ENCODE measurements around the gene PPP4R3B. TPM values are rescaled to one million over a fixed set of nuclear protein-coding genes. Genes with fewer than 3 reads are reported as not detected.
A peak's percentile ranks its signal among the peaks of the same experiment; 100 is the strongest.
"Not testable (repeated sequence)": the region's sequence is repeated elsewhere in the genome, so short reads cannot be mapped to it uniquely, and the experiment has no call there.

PPP4R3B gene
- total RNA-seq, 3 donors from 2014 or later: 66.3 to 72.2 (median 71.2) TPM

DNA sequence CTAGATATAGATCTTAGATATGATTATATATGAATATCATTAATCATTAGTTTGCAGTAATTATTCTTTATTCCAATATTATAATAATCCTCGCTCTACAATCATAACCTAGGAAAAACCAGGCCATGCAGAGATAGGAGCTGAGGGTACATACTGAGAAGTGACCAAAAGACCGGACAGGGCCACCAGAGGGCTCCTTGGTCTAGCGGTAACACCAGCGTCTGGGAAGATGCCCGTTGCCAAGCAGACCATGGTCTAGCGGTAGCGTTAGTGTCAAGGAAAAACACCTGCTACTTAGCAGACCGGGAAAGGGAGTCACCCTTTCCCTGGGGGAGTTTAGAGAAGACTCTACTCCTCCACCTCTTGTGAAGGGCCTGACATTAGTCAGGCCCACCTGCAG lies 48.4 kb downstream of the PPP4R3B start:
- Mint-ChIP-seq H3K4me1 (ENCODE audit: low read depth) (peaks cover 18% of the 10 kb centered on the region), H3K36me3 (ENCODE audit: insufficient read depth) (peaks cover 43% of the 10 kb centered on the region)
- not testable (repeated sequence) for ATAC-seq; DNase-seq; H3K9me3 Mint-ChIP-seq; H3K27me3 Mint-ChIP-seq (ENCODE audit: low read depth); H3K4me3 Mint-ChIP-seq

DNA sequence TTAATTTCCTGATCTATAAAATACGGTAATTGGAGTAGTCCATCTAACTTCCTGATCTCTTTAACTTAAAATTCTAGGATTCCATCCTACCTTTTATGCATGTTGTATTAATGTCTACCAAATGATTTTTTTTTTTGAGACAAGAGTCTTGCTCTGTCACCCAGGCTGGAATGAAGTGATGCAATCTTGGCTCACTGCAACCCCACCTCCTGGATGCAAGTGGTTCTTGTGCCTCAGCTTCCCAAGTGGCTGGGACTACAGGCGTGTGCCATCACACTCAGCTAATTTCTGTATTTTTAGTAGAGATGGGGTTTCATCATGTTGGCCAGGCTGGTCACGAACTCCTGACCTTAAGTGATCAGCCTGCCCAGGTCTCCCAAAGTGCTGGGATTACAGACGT lies 50.1 kb downstream of the PPP4R3B start:
- DNase-seq (no peak), ATAC-seq (no peak)
- Mint-ChIP-seq H3K4me1 (ENCODE audit: low read depth) (peaks cover 18% of the 10 kb centered on the region), H3K4me3 (no peak overlapping the region), H3K36me3 (ENCODE audit: insufficient read depth) (peaks cover 47% of the 10 kb centered on the region), H3K27me3 (ENCODE audit: low read depth) (no peaks in the 10 kb centered on the region), H3K9me3 (peaks cover 2% of the 10 kb centered on the region)

DNA sequence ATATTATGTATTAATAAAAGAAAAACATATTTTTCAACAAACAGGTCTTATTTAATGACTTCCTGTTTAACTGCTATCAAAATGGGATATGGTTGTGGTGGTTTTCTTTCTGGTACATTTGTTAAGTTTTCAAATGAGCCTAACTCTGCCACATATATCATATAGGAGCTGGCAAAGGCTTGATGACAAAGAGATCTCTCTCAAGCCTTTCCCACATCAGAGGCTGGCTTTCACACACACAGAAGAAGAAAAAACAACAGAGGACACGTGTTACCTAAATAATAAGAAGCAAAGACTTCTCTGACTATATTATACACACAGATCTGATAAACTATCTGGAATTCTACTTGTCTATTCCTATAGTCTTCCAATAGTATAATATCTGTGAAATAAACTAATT lies 51.8 kb downstream of the PPP4R3B start:
- ATAC-seq (peak; percentile 41 to 62), DNase-seq (no peak)
- Mint-ChIP-seq H3K36me3 (ENCODE audit: insufficient read depth) (peaks cover 57% of the 10 kb centered on the region), H3K4me1 (ENCODE audit: low read depth) (peaks cover 18% of the 10 kb centered on the region), H3K4me3 (no peak overlapping the region), H3K27me3 (ENCODE audit: low read depth) (no peaks in the 10 kb centered on the region), H3K9me3 (peaks cover 4% of the 10 kb centered on the region)

DNA sequence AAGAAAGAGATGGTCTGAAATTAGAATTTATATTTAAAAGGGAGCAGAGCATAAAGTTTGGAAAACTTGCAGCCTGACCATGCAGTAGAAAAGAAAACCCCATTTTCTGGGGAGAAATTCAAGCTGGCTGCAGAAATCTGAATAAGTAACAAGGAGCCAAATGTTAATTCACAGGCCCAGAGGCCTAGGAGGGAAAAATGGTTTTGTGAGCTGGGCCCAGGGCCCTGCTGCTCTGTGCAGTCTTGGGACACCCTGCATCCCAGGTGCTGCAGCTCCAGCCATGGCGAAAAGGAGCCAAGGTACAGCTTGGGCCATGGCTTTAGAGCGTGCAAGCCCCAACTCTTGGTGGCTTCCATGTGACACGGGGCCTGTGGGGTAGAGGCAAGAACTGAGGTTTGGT lies 56.6 kb downstream of the PPP4R3B start:
- DNase-seq (no peak), ATAC-seq (no peak)
- no peaks in the 10 kb centered on the region for H3K27me3 Mint-ChIP-seq (ENCODE audit: low read depth)
- H3K4me1 Mint-ChIP-seq (ENCODE audit: low read depth): peaks cover 4% of the 10 kb centered on the region
- H3K4me3 Mint-ChIP-seq: no peak overlapping the region
- H3K9me3 Mint-ChIP-seq: peaks cover 4% of the 10 kb centered on the region
- H3K36me3 Mint-ChIP-seq (ENCODE audit: insufficient read depth): peaks cover 54% of the 10 kb centered on the region

DNA sequence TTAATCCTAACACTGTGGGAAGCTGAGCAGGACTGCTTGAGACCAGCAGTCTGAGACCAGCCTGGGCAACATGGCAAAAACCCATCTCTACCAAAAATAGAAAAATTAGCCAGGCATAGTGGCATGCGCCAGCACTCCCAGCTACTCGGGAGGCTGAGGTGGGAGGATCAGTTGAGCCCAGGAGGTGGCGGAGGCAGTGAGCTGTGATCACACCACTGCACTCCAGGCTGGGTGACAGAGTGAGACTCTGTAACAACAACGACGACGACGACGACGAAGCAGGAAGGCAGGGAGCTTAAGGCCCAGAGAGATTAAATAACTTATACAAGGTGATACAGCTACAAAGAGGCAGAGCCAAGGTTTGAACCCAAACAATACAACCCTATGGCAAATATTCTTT lies 60.6 kb downstream of the PPP4R3B start:
- peaks cover 40% of the 10 kb centered on the region for H3K36me3 Mint-ChIP-seq (ENCODE audit: insufficient read depth)
- ATAC-seq: no peak

DNA sequence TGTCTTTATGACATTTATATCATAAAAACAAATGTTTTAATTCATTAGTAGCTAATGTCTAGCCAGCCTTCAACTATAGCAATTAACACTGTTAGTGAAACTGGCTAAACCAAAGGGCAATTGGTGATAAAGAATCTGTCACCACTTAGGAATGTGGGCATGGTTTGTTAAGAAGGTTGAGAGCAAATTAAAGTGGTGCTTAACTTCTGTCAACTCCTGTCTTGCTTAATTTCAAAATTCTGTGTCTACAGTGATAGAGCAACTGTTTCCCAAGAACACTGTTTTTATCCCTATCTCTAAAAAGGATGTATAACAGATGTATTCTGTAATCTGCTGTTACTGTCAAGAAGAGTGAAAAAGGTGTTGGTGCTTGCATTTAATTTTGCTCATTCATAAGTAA lies 61.4 kb downstream of the PPP4R3B start:
- Mint-ChIP-seq H3K4me1 (ENCODE audit: low read depth) (peaks cover 2% of the 10 kb centered on the region), H3K4me3 (no peak overlapping the region), H3K27me3 (ENCODE audit: low read depth) (no peaks in the 10 kb centered on the region), H3K36me3 (ENCODE audit: insufficient read depth) (peaks cover 32% of the 10 kb centered on the region), H3K9me3 (no peaks in the 10 kb centered on the region)
- ATAC-seq (no peak), DNase-seq (no peak)

More for the DNA sequence above, 60.6 kb downstream of the PPP4R3B start:
- Mint-ChIP-seq H3K4me1 (ENCODE audit: low read depth) (peaks cover 2% of the 10 kb centered on the region), H3K27me3 (ENCODE audit: low read depth) (no peaks in the 10 kb centered on the region), H3K9me3 (no peaks in the 10 kb centered on the region), H3K4me3 (no peak overlapping the region)
- no peak for DNase-seq

DNA sequence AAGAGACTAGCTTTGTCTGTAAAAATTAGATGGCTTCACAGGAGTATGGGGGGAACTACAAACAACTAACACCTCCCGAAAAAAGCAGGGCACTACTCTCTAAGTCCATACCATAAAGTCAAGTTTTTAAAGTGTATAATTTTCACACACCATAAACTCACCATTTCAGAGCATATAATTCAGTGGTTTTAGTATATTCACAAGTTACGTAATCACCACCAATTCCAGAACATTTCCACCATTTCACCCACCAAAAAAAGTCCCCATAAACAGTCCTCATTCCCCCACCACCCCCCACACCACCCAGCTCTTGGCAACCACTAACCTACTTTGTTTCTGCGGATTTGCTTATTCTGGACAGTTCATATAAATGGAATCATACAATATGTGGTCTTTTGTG lies 64.1 kb downstream of the PPP4R3B start:
- H3K9me3 Mint-ChIP-seq: no peaks in the 10 kb centered on the region
- no peak for ATAC-seq
- peaks cover 25% of the 10 kb centered on the region for H3K36me3 Mint-ChIP-seq (ENCODE audit: insufficient read depth)
- DNase-seq: no peak
- no peak overlapping the region for H3K4me3 Mint-ChIP-seq
- no peaks in the 10 kb centered on the region for H3K27me3 Mint-ChIP-seq (ENCODE audit: low read depth)
- peaks cover 2% of the 10 kb centered on the region for H3K4me1 Mint-ChIP-seq (ENCODE audit: low read depth)

DNA sequence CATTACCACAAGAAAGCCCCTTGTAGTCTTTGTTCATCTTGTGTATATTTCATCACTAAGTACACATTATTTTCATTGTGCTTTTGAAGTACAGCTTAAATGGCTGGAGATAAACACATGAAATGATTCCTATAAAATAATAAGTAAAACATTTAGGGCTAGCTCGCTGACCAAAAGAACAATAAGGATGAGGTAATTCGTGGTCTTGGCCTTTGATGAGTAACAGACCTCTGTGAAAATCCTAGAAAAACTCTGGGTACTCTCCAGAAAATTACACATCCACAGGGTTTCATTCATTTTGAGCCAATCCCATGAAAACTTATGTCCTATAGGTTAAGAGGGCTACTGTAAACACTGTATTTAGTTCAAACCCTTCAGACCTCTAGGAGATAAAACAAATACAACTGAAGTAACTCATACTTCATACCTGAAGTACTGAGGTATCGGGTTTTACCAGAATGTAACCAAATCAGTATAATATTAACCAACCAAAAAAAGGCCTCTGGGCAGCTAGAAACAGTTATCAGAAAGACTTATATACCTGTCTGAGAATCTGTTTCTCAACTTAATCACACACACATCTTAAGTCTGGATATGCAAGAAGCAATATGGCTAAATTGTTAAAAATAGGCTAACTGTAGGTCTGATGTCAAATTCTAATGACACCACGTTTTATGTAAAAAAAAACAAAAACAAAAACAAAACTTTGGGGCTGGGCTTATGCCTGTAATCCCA lies 66.9 kb downstream of the PPP4R3B start:
- Mint-ChIP-seq H3K4me1 (ENCODE audit: low read depth) (peaks cover 2% of the 10 kb centered on the region), H3K9me3 (no peaks in the 10 kb centered on the region), H3K36me3 (ENCODE audit: insufficient read depth) (peaks cover 26% of the 10 kb centered on the region), H3K27me3 (ENCODE audit: low read depth) (no peaks in the 10 kb centered on the region), H3K4me3 (no peak overlapping the region)
- DNase-seq (no peak), ATAC-seq (no peak)

DNA sequence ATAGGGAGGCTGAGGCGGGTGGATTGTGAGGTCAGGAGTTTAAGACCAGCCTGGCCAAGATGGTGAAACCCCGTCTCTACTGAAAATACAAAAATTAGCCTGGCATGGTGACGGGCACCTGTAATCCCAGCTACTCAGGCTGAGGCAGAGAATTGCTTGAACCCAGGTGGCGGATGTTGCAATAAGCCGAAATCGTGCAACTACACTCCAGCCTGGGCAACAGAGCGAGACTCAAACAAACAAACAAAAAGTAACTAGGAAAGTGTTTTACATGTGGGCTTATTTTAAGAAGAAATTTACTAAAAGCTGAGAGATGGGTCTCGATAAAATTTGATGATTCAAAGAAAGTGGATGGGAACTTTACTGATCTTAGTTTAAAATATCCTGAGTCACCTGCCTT lies 69.7 kb downstream of the PPP4R3B start:
- DNase-seq; H3K4me3 Mint-ChIP-seq; H3K9me3 Mint-ChIP-seq; H3K4me1 Mint-ChIP-seq (ENCODE audit: low read depth); H3K27me3 Mint-ChIP-seq (ENCODE audit: low read depth); ATAC-seq: not testable (repeated sequence)
- peaks cover 29% of the 10 kb centered on the region for H3K36me3 Mint-ChIP-seq (ENCODE audit: insufficient read depth)

DNA sequence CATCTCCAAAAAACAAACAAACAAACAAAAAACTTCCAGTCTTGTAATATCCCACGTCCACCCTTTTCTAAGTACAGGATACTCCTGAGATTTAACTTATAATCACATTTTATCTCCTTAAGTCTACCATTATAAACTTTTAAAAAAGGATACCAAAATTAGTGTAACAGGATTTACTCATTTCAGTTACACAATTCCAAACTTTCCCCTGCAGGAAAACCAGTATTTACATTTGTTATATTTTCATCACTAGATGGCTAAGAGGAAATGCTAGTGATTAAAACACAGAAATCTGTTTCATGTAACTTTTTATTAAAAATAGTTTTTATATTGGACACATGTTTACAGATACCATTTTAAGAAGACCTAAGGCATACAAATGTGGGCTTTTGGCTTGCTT lies 70.4 kb downstream of the PPP4R3B start:
- Mint-ChIP-seq H3K4me1 (ENCODE audit: low read depth) (peaks cover 2% of the 10 kb centered on the region), H3K27me3 (ENCODE audit: low read depth) (no peaks in the 10 kb centered on the region), H3K9me3 (no peaks in the 10 kb centered on the region), H3K4me3 (no peak overlapping the region), H3K36me3 (ENCODE audit: insufficient read depth) (peaks cover 34% of the 10 kb centered on the region)
- no peak for ATAC-seq
- no peak for DNase-seq

DNA sequence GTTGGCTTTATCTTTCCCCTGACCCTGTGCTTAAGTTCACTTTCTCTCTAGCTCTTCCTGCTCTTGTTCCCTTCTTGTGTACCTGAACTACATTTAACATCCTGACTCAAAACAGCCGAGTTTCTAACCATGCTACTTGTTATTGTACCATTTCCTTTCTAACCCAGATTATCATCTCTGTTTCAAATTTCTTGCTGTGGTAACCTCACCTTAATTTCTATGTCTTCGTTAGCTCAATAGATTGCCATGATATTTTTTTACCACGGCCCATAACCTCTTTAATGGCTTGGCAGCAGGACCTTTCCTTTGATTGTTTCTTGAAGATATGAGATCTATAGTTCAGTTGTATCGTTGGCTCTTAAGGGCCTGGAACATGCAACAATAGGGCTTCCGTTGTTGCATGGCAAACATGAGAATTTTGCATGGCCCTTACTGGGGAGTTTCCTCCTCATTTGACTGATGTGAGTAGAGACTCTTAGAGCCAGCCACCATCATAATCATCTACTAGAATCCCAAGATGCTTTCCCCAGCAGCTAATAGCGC lies 86.8 kb downstream of the PPP4R3B start:
- peaks cover 40% of the 10 kb centered on the region for H3K36me3 Mint-ChIP-seq (ENCODE audit: insufficient read depth)
- no peaks in the 10 kb centered on the region for H3K9me3 Mint-ChIP-seq
- H3K4me3 Mint-ChIP-seq: no peak overlapping the region
- H3K27me3 Mint-ChIP-seq (ENCODE audit: low read depth): no peaks in the 10 kb centered on the region
- DNase-seq: no peak
- H3K4me1 Mint-ChIP-seq (ENCODE audit: low read depth): peaks cover 17% of the 10 kb centered on the region
- peak; percentile 56 to 76 for ATAC-seq

DNA sequence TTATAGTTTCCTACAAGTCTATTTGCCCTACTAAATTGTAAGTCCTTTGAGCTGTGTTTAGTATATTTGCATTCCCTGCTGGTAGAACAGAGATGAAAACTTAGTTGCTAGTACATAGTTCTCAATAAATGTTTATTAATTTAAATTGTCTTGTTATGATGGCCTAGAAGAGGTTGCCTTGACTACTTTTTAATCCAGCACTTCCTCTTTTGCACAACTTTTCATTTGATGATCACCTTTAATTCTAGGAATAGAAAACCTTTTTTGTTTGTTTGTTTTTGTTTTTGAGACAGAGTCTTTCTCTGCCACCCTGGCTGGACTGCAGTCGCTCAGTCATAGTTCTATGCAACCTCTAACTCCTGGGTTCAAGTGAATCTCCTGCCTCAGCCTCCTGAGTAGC lies 91.2 kb downstream of the PPP4R3B start:
- ATAC-seq (no peak), DNase-seq (no peak)
- no peak overlapping the region for H3K4me3 Mint-ChIP-seq
- peaks cover 12% of the 10 kb centered on the region for H3K4me1 Mint-ChIP-seq (ENCODE audit: low read depth)
- no peaks in the 10 kb centered on the region for H3K27me3 Mint-ChIP-seq (ENCODE audit: low read depth)
- peaks cover 31% of the 10 kb centered on the region for H3K36me3 Mint-ChIP-seq (ENCODE audit: insufficient read depth)
- no peaks in the 10 kb centered on the region for H3K9me3 Mint-ChIP-seq

DNA sequence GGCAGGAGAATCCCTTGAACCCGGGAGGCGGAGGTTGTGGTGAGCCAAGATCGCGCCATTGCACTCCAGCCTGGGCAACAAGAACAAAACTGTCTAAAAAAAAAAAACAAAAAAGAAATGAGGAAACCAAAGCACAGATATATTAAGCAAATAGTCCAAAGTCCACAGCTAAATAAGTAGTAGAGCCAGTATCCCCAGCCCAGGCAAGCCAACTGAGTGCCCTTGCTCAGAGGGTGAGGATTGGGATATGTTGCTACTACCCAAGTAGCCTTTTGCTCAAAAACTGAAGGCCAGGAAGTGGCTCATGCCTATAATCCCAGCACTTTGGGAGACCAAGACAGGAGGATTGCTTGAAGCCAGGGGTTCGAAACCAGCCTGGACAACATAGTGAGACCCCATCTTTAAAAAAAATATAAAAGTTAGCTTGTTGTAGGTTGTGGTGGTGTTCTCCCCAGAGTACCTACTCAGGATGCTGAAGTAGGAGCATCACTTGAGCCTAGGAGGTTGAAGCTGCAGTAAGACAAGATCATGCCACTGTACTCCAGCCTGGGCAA lies 92.5 kb downstream of the PPP4R3B start:
- DNase-seq (no peak), ATAC-seq (no peak)
- peaks cover 22% of the 10 kb centered on the region for H3K36me3 Mint-ChIP-seq (ENCODE audit: insufficient read depth)
- no peaks in the 10 kb centered on the region for H3K9me3 Mint-ChIP-seq
- H3K4me1 Mint-ChIP-seq (ENCODE audit: low read depth): peaks cover 9% of the 10 kb centered on the region
- no peaks in the 10 kb centered on the region for H3K27me3 Mint-ChIP-seq (ENCODE audit: low read depth)
- H3K4me3 Mint-ChIP-seq: no peak overlapping the region

DNA sequence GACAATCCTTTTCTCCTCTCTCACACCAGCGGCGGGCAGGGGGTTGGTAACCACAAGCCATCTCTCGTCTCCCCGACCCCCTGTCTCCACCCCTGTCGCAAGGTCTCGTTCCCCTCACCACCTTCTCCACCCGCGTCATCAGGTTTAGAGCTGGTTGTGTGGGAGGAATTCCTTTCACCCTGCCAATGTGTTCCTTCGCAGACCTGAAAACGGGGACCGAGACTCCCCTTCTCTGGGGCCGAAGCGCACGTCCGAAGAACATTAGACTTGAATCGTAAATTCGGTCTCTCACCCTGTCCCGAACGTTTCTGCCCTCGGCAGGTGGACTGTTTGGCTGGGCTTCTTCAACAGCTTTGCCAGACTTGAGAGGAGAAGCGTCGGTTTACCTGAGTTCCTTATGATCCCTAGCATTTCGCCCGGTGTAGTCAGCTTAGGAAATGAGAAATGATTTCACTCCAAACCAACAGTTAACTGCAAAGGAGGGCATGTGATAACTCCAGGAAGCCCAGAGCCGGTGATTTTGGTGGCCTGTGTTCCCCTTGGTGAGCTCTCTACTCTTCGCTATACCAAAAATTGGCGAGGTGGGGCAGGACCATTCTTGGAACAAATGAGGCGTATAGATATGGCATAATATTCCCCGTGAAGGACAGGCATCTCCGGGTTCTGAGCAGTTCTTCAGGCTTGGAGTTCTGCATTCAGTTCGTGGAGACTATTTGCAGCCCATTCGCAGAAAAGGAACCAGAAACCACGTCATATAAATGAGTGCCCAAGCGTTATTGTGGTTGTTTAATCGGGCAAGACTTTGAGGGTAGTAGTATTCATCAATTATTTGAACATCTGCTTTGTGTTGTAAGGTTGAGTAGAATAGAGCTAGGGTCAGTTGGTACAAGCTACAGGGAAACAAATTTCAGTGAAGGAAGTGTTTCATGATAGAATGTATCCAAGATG lies 97.2 kb downstream of the PPP4R3B start:
- DNase-seq (peak; percentile 33), ATAC-seq (peak; percentile 47 to 53)
- Mint-ChIP-seq H3K4me3 (peak overlapping the region; percentile 99), H3K9me3 (no peaks in the 10 kb centered on the region), H3K27me3 (ENCODE audit: low read depth) (no peaks in the 10 kb centered on the region), H3K36me3 (ENCODE audit: insufficient read depth) (peaks cover 7% of the 10 kb centered on the region), H3K4me1 (ENCODE audit: low read depth) (peaks cover 19% of the 10 kb centered on the region)

Measured in activated T-cell treated with anti-CD3 and anti-CD28 coated beads, Interleukin-2, amount 50 U/mL, for 4 hours (primary cell).